Aorta (tissue), 5 donors: ENCODE measurements around the gene ZNF550. TPM values are rescaled to one million over a fixed set of nuclear protein-coding genes. Genes with fewer than 3 reads are reported as not detected.
"Not testable (repeated sequence)": the region's sequence is repeated elsewhere in the genome, so short reads cannot be mapped to it uniquely, and the experiment has no call there.

ENCODE experiments used
- ATAC-seq: fragments of 200-7000 bp; cut with Tn5 transposase; one replicate; pipeline ENCODE4 v1.9.1; 2022; ENCODE audit warnings: moderate library complexity; ENCODE audit not compliant: low FRiP score
- DNase-seq, 2 donors: peaks; one replicate each; pipeline ENCODE4 v3.0.0-alpha.2; 2020
- H3K27ac ChIP-seq, 2 donors: one replicate each; pipeline ENCODE4 v1.5.1; 2013; ENCODE audit warnings: low read length in 2 of 2, mild to moderate bottlenecking in 2 of 2, moderate library complexity in 2 of 2, control low read depth in 1 of 2, inconsistent platforms in 1 of 2, low read depth in 1 of 2
- H3K27me3 ChIP-seq, 2 donors: one replicate each; pipeline ENCODE4 v1.6.1; 2013; ENCODE audit warnings: control low read depth in 1 of 2, low read length in 1 of 2, mild to moderate bottlenecking in 1 of 2, moderate library complexity in 1 of 2; ENCODE audit not compliant: insufficient read depth in 2 of 2, control insufficient read depth in 1 of 2
- H3K36me3 ChIP-seq, 2 donors: one replicate each; pipeline ENCODE4 v1.6.1; 2013; ENCODE audit warnings: control low read depth in 1 of 2, low read length in 1 of 2, mild to moderate bottlenecking in 1 of 2; ENCODE audit not compliant: insufficient read depth in 2 of 2, control insufficient read depth in 1 of 2
- H3K4me1 ChIP-seq, 2 donors: one replicate each; pipeline ENCODE4 v1.6.1; 2013; ENCODE audit warnings: low read length in 2 of 2, control low read depth in 1 of 2, mild to moderate bottlenecking in 1 of 2, moderate library complexity in 1 of 2; ENCODE audit not compliant: insufficient read depth in 2 of 2, control insufficient read depth in 1 of 2
- H3K4me3 ChIP-seq, 2 donors: one replicate each; pipeline ENCODE4 v1.5.1; 2013; ENCODE audit warnings: low read length in 2 of 2, control low read depth in 1 of 2, mild to moderate bottlenecking in 1 of 2
- H3K9me3 ChIP-seq: one replicate; pipeline ENCODE4 v1.6.1; 2013; ENCODE audit warnings: mild to moderate bottlenecking, low read length; ENCODE audit not compliant: control insufficient read depth
- WGBS, 2 donors: extraction: QIAGEN DNeasy Blood & Tissue Kit; methylation state at CpG; one replicate each; pipeline ENCODE4 v1.1.7; 2013; 5-methylcytosine and 5-hydroxymethylcytosine counted together
- intact Hi-C, 2 donors: fragments of 100-400 bp; cut with DNase I; formaldehyde crosslinking; loops; one replicate each; pipeline versions ENCODE4 v1.14.2 to v1.15.0; 2022
- polyA plus RNA-seq, 2 donors: library from polyadenylated mRNA; stranded (reverse); fragments of 200-250 nt; gene quantifications; one replicate each; pipeline ENCODE4 v1.2.3, GENCODE V29; 2013
- total RNA-seq, 2 donors: library from RNA; stranded (reverse); fragmentation: NEBNext Ultra II Directional; extraction: Animal tissue kit (Norgen Biotek cat#: 25700); gene quantifications; one replicate each; pipeline ENCODE4 v1.2.1, GENCODE V29; 2021
- donor health status: healthy with polysubstance abuse.
- donor health status: Bipolar disorder and iron deficiency.
- donor health status: DM: no; HTN: no; CAD: no.
- donor health status: DM: no; HTN: no; CAD: no.
- donor health status: DM: yes; HTN: yes; CAD: no.

ZNF550 gene
- total and polyA plus RNA-seq, 4 donors, result 2.4 to 8.9 (median 4.1) TPM

- H3K27me3 ChIP-seq, result no peaks in the 10 kb centered on the region
- H3K4me3 ChIP-seq, result peak overlapping the region in 1 of 2 donors; percentile 14
- peaks cover 3 to 5% of the 10 kb centered on the region in 2 donors for H3K36me3 ChIP-seq
- WGBS, 2 donors, result 95 to 97% methylated on average over 6 of the region's 6 CpGs
- peaks cover 14% of the 10 kb centered on the region for H3K9me3 ChIP-seq
- intact Hi-C loops, result no loop called here
- no peaks in the 10 kb centered on the region for H3K4me1 ChIP-seq
- no peak overlapping the region for H3K27ac ChIP-seq
- ATAC-seq, result no peak
- no peak for DNase-seq
These were observed 46.8 kb downstream of the ZNF550 start for GRCh38 chr19:57512845-57513244.

DNA sequence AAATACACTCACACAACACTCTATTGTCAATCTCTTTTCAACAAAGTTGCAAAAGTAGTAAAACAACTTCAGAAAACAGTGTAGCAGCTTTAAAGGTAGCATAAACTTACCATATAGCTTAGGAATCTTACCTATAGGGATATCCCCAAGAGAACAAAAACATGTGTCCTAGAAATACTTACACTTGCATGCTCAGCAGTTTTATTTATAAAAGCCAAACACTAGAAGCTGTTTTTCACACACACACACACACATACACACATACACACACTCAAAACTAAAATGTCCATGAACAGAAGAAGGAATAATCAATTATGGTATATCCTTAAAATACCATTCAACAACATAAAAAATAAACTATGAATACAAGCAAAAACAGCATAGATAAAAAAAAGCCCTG, 48.2 kb downstream of the ZNF550 start:
- peaks cover 18% of the 10 kb centered on the region for H3K9me3 ChIP-seq

DNA sequence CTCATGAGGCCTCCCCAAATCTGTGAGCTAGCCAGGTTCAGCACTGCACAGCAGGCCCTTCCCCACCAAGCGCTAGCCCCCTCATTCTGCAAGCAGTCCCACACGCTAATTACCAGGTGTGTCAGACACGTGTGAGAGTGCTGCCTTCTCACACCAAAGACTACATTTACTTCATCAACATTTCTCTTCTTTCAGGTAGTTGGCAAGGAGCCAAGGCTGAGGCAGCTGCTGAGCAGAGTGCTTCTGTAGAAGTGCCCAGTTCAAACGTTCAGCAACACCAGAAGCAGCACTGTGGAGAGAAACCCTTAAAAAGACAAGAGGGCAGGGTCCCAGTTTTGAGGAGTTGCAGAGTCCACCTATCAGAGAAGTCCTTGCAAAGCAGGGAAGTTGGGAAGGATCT, 53.5 kb downstream of the ZNF550 start:
- H3K36me3 ChIP-seq, result peaks cover 6 to 16% of the 10 kb centered on the region in 2 donors
- peaks cover 18% of the 10 kb centered on the region for H3K9me3 ChIP-seq
- no peak overlapping the region for H3K27ac ChIP-seq
- intact Hi-C loops, result no loop called here
- no peaks in the 10 kb centered on the region for H3K27me3 ChIP-seq
- no peaks in the 10 kb centered on the region for H3K4me1 ChIP-seq
- no peak overlapping the region for H3K4me3 ChIP-seq
- no peak for ATAC-seq
- 66 to 84% methylated on average over 4 of the region's 4 CpGs for WGBS, 2 donors
- DNase-seq, result no peak

More for the DNA sequence above, 48.2 kb downstream of the ZNF550 start:
- no peak overlapping the region for H3K27ac ChIP-seq
- H3K36me3 ChIP-seq, result peaks cover 5 to 6% of the 10 kb centered on the region in 2 donors
- no peak for DNase-seq
- no peaks in the 10 kb centered on the region for H3K4me1 ChIP-seq
- no peak for ATAC-seq
- H3K4me3 ChIP-seq, result no peak overlapping the region
- intact Hi-C loops, result no loop called here
- H3K27me3 ChIP-seq, result no peaks in the 10 kb centered on the region

DNA sequence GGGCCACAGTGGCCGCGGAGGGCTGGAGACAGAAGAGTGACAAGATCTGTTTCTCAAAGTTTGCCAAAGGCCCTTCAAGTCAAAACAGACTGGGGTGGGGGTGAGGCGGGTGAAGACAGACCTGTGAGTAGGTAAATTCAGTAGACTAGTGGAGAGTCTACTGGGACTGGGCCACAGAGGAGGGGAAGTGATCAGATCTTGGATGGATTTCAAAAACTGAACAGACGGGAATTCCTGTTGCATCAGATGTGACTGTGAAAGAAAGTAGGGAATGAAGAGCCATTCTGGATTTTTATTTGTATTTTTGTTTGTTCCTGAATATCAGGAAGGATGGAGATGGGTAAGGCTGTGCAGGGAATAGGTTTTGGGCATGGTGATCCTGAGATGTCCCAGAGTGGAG, 59.3 kb downstream of the ZNF550 start:
- H3K4me3 ChIP-seq, H3K36me3 ChIP-seq, ATAC-seq, H3K27ac ChIP-seq, H3K4me1 ChIP-seq, DNase-seq, intact Hi-C loops, H3K27me3 ChIP-seq: not testable (repeated sequence)
- WGBS, 2 donors, result 0 to 3% methylated on average over 1 of the region's 4 CpGs
- H3K9me3 ChIP-seq, result peaks cover 12% of the 10 kb centered on the region

DNA sequence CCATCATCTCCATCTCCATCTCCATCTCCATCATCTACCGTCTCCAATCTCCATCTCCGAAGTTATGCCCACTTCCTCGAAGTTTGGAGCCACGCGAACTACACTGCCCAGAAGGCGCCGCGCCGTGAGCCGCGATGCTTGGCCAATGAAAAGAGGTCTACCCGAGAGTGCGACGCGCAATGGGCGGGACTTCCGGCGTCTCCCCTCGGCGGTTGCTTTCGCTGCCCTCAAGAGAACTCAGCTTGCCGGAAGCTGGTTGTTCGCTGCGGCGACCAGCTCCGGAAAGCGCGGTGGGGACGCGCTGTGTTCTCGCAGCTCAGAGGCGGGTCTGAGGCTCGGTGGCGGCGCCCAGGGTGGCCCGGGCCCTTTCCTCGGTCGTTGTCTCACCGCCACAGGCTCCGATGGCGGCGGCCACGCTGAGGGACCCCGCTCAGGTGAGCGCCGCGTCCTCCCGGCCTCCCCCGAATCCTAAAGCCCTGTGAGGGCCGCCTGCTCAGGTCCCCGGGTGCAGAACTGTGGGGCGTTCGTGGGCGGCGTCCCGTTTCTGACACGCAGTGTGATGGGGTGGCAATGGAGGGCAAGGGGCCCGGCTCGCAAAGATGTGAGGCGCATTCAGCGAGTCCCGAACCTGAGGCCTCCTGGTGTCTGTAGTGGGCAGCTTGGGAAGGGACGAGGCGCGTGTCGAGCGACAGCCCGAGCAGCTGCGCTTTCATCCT, 59.8 kb downstream of the ZNF550 start, which contains the start of gene ZNF773:
ZNF773 (plus strand) TSS at position 259 of the 716 bp plus-strand sequence; CDS start at position 402, 143 bp downstream.
- peaks cover 11% of the 10 kb centered on the region for H3K9me3 ChIP-seq
- DNase-seq (peak; percentile 98 to 99), ATAC-seq (peak; percentile 99)
- H3K27me3 ChIP-seq, H3K36me3 ChIP-seq, intact Hi-C loops, H3K4me1 ChIP-seq: not testable (repeated sequence)
- H3K4me3 ChIP-seq, result peak within 1 kb of the TSS; percentile 57 to 71
- peak within 1 kb of the TSS in 1 of 2 donors; percentile 37 for H3K27ac ChIP-seq
- 1% methylated on average over 56 to 62 of the region's 69 CpGs for WGBS, 2 donors

DNA sequence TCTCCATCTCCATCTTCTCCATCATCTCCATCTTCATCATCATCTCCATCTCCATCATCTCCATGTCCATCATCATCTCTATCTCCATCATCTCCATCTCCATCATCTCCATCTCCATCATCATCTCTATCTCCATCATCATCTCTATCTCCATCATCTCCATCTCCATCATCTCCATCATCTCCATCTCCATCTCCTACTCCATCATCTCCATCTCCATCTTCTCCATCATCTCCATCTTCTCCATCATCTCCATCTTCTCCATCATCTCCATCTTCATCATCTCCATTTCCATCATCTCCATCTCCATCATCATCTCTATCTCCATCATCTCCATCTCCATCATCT, 60.4 kb downstream of the ZNF550 start:
- H3K9me3 ChIP-seq, result peaks cover 11% of the 10 kb centered on the region
- H3K4me1 ChIP-seq, intact Hi-C loops, H3K36me3 ChIP-seq, DNase-seq, ATAC-seq, H3K27me3 ChIP-seq, H3K4me3 ChIP-seq, H3K27ac ChIP-seq: not testable (repeated sequence)

DNA sequence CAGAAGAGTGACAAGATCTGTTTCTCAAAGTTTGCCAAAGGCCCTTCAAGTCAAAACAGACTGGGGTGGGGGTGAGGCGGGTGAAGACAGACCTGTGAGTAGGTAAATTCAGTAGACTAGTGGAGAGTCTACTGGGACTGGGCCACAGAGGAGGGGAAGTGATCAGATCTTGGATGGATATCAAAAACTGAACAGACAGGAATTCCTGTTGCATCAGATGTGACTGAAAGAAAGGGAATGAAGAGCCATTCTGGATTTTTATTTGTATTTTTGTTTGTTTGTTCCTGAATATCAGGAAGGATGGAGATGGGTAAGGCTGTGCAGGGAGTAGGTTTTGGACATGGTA, 71.4 kb downstream of the ZNF550 start:
- DNase-seq, intact Hi-C loops, H3K4me3 ChIP-seq, H3K27ac ChIP-seq, H3K4me1 ChIP-seq, H3K27me3 ChIP-seq, ATAC-seq: not testable (repeated sequence)
- Histone ChIP-seq H3K36me3 (peaks cover 10 to 13% of the 10 kb centered on the region in 2 donors), H3K9me3 (peaks cover 15% of the 10 kb centered on the region)
- no CpG with 5 or more reads among the region's 1 CpG for WGBS, 2 donors

GRCh38 chr19:57487477-57488298, 72.0 kb downstream of the ZNF550 start, which contains the start of gene ZNF419:
Gene ZNF419, plus strand, starts transcription at chr19:57487750. Its CDS starts 201 bp downstream, at chr19:57487951.
- Histone ChIP-seq H3K9me3 (peaks cover 14% of the 10 kb centered on the region), H3K36me3 (peaks cover 6 to 12% of the 10 kb centered on the region in 2 donors), H3K4me3 (peak within 1 kb of the TSS; percentile 51 to 79)
- H3K27ac ChIP-seq, H3K4me1 ChIP-seq, H3K27me3 ChIP-seq, intact Hi-C loops: not testable (repeated sequence)
- WGBS, 2 donors, result 1% methylated on average over 58 to 59 of the region's 69 CpGs
- ATAC-seq (peak; percentile 96), DNase-seq (peak; percentile 94 to 98)
